Forelimb muscle (tissue), 1 donor: Measurements from ENCODE around the gene FARS2. TPM values are rescaled to one million over a fixed set of nuclear protein-coding genes. Genes with fewer than 3 reads are reported as not detected.

Source experiments
- DNase-seq: peaks from one replicate; pipeline ENCODE4 v3.0.0-alpha.2; 2013; ENCODE audit warnings: low read depth
- polyA plus RNA-seq: library from polyadenylated mRNA; unstranded; fragments of 120-200 nt; gene quantifications from one replicate; pipeline ENCODE4 v1.2.1, GENCODE V29; 2013; ENCODE audit not compliant: insufficient read length

FARS2 gene
- polyA plus RNA-seq, 1 donor, result 10.3 TPM

GRCh38 chr6:5287205-5287965 lies 26.1 kb downstream of the FARS2 start:
- DNase-seq, result no peak

- DNase-seq, result no peak
These were observed 26.6 kb downstream of the FARS2 start for GRCh38 chr6:5287966-5288297.

GRCh38 chr6:5290097-5290496 lies 28.8 kb downstream of the FARS2 start:
- no peak for DNase-seq

GRCh38 chr6:5290500-5290899 lies 29.2 kb downstream of the FARS2 start:
- no peak for DNase-seq

- DNase-seq, result no peak
These were observed 30.8 kb downstream of the FARS2 start for GRCh38 chr6:5292154-5292553.

GRCh38 chr6:5293692-5294091 lies 32.4 kb downstream of the FARS2 start:
- DNase-seq, result no peak

- no peak for DNase-seq
These were observed 33.3 kb downstream of the FARS2 start for GRCh38 chr6:5294392-5295211.

GRCh38 chr6:5295623-5296022 lies 34.3 kb downstream of the FARS2 start:
- no peak for DNase-seq

- no peak for DNase-seq
These were observed 39.0 kb downstream of the FARS2 start for GRCh38 chr6:5300206-5300764.

- no peak for DNase-seq
These were observed 41.1 kb downstream of the FARS2 start for GRCh38 chr6:5302220-5302946.

- no peak for DNase-seq
These were observed 41.8 kb downstream of the FARS2 start for GRCh38 chr6:5302995-5303622.

GRCh38 chr6:5303682-5304081 lies 42.4 kb downstream of the FARS2 start:
- DNase-seq, result no peak

GRCh38 chr6:5305968-5306626 lies 44.8 kb downstream of the FARS2 start:
- no peak for DNase-seq

GRCh38 chr6:5307058-5307457 lies 45.7 kb downstream of the FARS2 start:
- no peak for DNase-seq

GRCh38 chr6:5308066-5308465 lies 46.8 kb downstream of the FARS2 start:
- no peak for DNase-seq

- DNase-seq, result no peak
These were observed 53.0 kb downstream of the FARS2 start for GRCh38 chr6:5314191-5314865.

- no peak for DNase-seq
These were observed 54.6 kb downstream of the FARS2 start for GRCh38 chr6:5315881-5316280.

GRCh38 chr6:5316951-5317350 lies 55.6 kb downstream of the FARS2 start:
- no peak for DNase-seq

- DNase-seq, result no peak
These were observed 57.4 kb downstream of the FARS2 start for GRCh38 chr6:5318617-5319272.

GRCh38 chr6:5323979-5324378 lies 62.7 kb downstream of the FARS2 start:
- DNase-seq, result no peak
